C4-2B (cell line): Measurements from ENCODE around the gene VEPH1.

Experiments
- ZFX ChIP-seq: fragments of 450-650 bp; IDR thresholded peaks from 2 replicates; pipeline ENCODE4 v1.6.1; 2017
- TF ChIP-seq, protein P1 (sequence below): fragments of 450-650 bp; conservative IDR thresholded peaks from 2 replicates; pipeline ENCODE4 v1.5.1; 2017; ENCODE audit warnings: mild to moderate bottlenecking

DNA sequence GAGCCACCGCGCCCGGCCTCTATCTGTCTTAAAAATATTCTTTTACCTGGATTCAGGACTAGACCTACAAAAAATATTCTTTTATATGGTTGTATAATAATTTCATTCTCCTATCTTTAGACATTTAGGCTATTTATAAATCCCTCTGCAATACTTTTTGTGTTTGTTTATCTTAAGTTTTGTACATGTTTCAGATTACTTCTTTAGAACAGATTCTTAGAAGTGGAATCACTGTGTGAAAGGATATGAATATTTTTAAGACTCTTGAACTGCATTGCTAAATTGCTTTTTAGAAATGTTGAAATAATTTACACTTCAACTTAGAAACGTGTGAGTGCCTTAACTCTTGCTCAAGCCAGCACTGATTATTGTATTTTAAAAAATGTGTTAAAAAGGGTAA lies 197.8 kb downstream of the VEPH1 start:
- TF ChIP-seq, protein P1, sequence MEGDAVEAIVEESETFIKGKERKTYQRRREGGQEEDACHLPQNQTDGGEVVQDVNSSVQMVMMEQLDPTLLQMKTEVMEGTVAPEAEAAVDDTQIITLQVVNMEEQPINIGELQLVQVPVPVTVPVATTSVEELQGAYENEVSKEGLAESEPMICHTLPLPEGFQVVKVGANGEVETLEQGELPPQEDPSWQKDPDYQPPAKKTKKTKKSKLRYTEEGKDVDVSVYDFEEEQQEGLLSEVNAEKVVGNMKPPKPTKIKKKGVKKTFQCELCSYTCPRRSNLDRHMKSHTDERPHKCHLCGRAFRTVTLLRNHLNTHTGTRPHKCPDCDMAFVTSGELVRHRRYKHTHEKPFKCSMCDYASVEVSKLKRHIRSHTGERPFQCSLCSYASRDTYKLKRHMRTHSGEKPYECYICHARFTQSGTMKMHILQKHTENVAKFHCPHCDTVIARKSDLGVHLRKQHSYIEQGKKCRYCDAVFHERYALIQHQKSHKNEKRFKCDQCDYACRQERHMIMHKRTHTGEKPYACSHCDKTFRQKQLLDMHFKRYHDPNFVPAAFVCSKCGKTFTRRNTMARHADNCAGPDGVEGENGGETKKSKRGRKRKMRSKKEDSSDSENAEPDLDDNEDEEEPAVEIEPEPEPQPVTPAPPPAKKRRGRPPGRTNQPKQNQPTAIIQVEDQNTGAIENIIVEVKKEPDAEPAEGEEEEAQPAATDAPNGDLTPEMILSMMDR = no peak
- no peak for TF ChIP-seq ZFX
